Brain microvascular endothelial cell (primary cell): ENCODE data around the gene PIP5KL1.

Experiments
- DNase-seq: peaks from one replicate; pipeline ENCODE4 v3.0.0-alpha.2; 2020
- H3K27ac ChIP-seq: fragments of 250-450 bp; sonication (Bioruptor Pico); 2 replicates; pipeline ENCODE4 v1.5.1; 2020; ENCODE audit warnings: mild to moderate bottlenecking, moderate library complexity
- H3K27me3 ChIP-seq: fragments of 250-450 bp; sonication (Bioruptor Pico); replicated peaks from 2 replicates; pipeline ENCODE4 v1.5.1; 2020; ENCODE audit warnings: mild to moderate bottlenecking
- H3K36me3 ChIP-seq: fragments of 250-450 bp; sonication (Bioruptor Pico); replicated peaks from 2 replicates; pipeline ENCODE4 v1.5.1; 2020; ENCODE audit warnings: mild to moderate bottlenecking
- H3K4me3 ChIP-seq: 2 replicates; pipeline ENCODE4 v1.5.1; 2011; ENCODE audit warnings: low read depth, mild to moderate bottlenecking, control low read depth, low read length, moderate library complexity
- in situ Hi-C: cut with HindIII; loops from 2 replicates; pipeline ENCODE4 v1.10.0; 2017; ENCODE audit warnings: low sequenced_read_pairs, low pct_ligation_motif_present
- TF ChIP-seq, protein P1 (sequence below): IDR thresholded peaks from 2 replicates; pipeline ENCODE4 v1.5.1; 2011; ENCODE audit warnings: low read depth, mild to moderate bottlenecking, moderate library complexity, low read length, control low read depth, inconsistent platforms; ENCODE audit errors: missing control alignments

The PIP5KL1 gene

DNA sequence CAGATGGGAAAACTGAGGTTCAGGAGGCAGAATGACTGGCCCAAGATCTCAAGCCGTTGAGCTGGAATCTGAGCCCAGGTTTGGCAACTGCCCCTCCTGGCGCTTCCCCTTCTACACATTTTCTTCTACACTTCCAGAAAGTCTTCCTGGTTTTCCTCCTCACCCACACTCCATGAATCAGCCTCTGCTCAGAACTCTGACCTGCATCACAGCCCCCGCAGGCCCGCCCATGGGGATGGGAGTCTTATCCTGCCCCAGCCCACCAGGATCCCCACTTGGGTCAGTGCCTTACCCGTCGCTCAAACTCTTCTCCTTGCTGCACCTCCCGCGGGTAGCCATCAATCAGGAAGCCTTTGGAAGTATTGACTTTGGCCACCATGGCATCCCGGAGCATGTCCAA, 59.0 kb downstream of the PIP5KL1 start:
- H3K36me3 ChIP-seq: peaks cover 14% of the 10 kb centered on the region
- in situ Hi-C loops: loop anchor here (25.0 kb wide), 1 partner anchor 109 kb away; no protein-coding TSS in a partner anchor
- no peak overlapping the region for H3K4me3 ChIP-seq
- H3K27me3 ChIP-seq: no peaks in the 10 kb centered on the region
- no peak overlapping the region for H3K27ac ChIP-seq
- DNase-seq: no peak
- TF ChIP-seq, protein P1, sequence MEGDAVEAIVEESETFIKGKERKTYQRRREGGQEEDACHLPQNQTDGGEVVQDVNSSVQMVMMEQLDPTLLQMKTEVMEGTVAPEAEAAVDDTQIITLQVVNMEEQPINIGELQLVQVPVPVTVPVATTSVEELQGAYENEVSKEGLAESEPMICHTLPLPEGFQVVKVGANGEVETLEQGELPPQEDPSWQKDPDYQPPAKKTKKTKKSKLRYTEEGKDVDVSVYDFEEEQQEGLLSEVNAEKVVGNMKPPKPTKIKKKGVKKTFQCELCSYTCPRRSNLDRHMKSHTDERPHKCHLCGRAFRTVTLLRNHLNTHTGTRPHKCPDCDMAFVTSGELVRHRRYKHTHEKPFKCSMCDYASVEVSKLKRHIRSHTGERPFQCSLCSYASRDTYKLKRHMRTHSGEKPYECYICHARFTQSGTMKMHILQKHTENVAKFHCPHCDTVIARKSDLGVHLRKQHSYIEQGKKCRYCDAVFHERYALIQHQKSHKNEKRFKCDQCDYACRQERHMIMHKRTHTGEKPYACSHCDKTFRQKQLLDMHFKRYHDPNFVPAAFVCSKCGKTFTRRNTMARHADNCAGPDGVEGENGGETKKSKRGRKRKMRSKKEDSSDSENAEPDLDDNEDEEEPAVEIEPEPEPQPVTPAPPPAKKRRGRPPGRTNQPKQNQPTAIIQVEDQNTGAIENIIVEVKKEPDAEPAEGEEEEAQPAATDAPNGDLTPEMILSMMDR: no peak

DNA sequence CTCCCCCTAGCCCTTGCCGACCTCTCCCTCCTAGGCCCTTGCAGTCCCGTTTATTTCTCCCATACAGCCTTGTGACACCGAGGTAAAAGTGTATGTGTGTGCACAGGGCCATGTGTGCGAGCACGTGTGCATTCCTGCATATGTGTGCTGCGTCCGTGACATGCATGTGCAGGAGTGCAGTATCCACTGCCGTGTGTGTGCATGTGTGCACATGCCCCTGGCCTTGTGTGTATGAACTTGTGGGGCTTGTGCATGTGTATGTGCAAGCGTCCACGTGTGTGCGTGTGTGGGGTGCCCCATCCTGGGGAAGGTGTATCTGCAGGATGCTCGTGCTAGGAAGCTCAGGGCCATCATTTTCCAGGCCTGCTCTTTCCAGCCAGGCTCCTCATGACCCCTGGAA, 59.7 kb downstream of the PIP5KL1 start:
- TF ChIP-seq, protein P1: no peak

More for the DNA sequence above, 59.7 kb downstream of the PIP5KL1 start:
- H3K27ac ChIP-seq: no peak overlapping the region
- H3K36me3 ChIP-seq: peaks cover 14% of the 10 kb centered on the region
- H3K27me3 ChIP-seq: no peaks in the 10 kb centered on the region
- in situ Hi-C loops: loop anchor here (25.0 kb wide), 1 partner anchor 109 kb away; no protein-coding TSS in a partner anchor
- no peak overlapping the region for H3K4me3 ChIP-seq
- DNase-seq: no peak
